MM.1S (cell line): ENCODE measurements around the gene SPSB3.

Experiments used
- DNase-seq: peaks from one replicate; pipeline ENCODE4 v3.0.0-alpha.2; 2015
- H2AFZ ChIP-seq: fragments of 300-600 bp; sonication (generic); 2 replicates; pipeline ENCODE4 v1.6.0; 2016; ENCODE audit warnings: antibody characterized with exemption, low read length
- H3F3A ChIP-seq: fragments of 300-600 bp; sonication (generic); 2 replicates; pipeline ENCODE4 v1.6.1; 2016; ENCODE audit warnings: mild to moderate bottlenecking, antibody characterized with exemption, low read length, moderate library complexity, mixed read lengths; ENCODE audit not compliant: insufficient read depth
- H3K27ac ChIP-seq: fragments of 300-600 bp; sonication (generic); 2 replicates; pipeline ENCODE4 v1.5.1; 2016; ENCODE audit warnings: mild to moderate bottlenecking, low read length
- H3K27me3 ChIP-seq: fragments of 300-600 bp; sonication (generic); replicated peaks from 2 replicates; pipeline ENCODE4 v1.6.0; 2016; ENCODE audit warnings: low read length; ENCODE audit not compliant: insufficient read depth
- H3K36me3 ChIP-seq: fragments of 300-600 bp; sonication (generic); replicated peaks from 2 replicates; pipeline ENCODE4 v1.6.1; 2016; ENCODE audit warnings: mild to moderate bottlenecking, low read length, mixed read lengths; ENCODE audit not compliant: insufficient read depth
- H3K4me1 ChIP-seq: fragments of 300-600 bp; sonication (generic); 2 replicates; pipeline ENCODE4 v1.6.1; 2016; ENCODE audit warnings: low read length, mixed read lengths
- H3K4me2 ChIP-seq: fragments of 300-600 bp; sonication (generic); 2 replicates; pipeline ENCODE4 v1.6.0; 2016; ENCODE audit warnings: low read depth, low read length
- H3K4me3 ChIP-seq: fragments of 300-600 bp; sonication (generic); 2 replicates; pipeline ENCODE4 v1.5.1; 2016; ENCODE audit warnings: low read length, mixed read lengths
- H3K79me2 ChIP-seq: fragments of 300-600 bp; sonication (generic); 2 replicates; pipeline ENCODE4 v1.6.1; 2016; ENCODE audit warnings: mixed run types, low read length, mixed read lengths
- H3K9ac ChIP-seq: fragments of 300-600 bp; sonication (generic); 2 replicates; pipeline ENCODE4 v1.6.1; 2016; ENCODE audit warnings: low read length, mixed read lengths
- H3K9me2 ChIP-seq: fragments of 300-600 bp; sonication (generic); replicated peaks from 2 replicates; pipeline ENCODE4 v1.6.1; 2016; ENCODE audit warnings: mild to moderate bottlenecking, low read length, mixed read lengths; ENCODE audit not compliant: insufficient read depth
- H3K9me3 ChIP-seq: fragments of 300-600 bp; sonication (generic); replicated peaks from 2 replicates; pipeline ENCODE4 v1.6.1; 2016; ENCODE audit warnings: mild to moderate bottlenecking, low read length, mixed read lengths; ENCODE audit not compliant: insufficient read depth
- H4K20me1 ChIP-seq: fragments of 300-600 bp; sonication (generic); 2 replicates; pipeline ENCODE4 v1.6.1; 2016; ENCODE audit warnings: mild to moderate bottlenecking, low read length, moderate library complexity, mixed read lengths; ENCODE audit not compliant: insufficient read depth
- EZH2 ChIP-seq: fragments of 300-600 bp; sonication (generic); optimal IDR thresholded peaks from 2 replicates; pipeline ENCODE3; 2017; ENCODE audit warnings: low read depth, mild to moderate bottlenecking, antibody characterized with exemption, low read length, mixed read lengths
- EZH2phosphoT487 ChIP-seq: fragments of 300-600 bp; sonication (generic); IDR thresholded peaks from 2 replicates; pipeline ENCODE4 v1.6.1; 2018; ENCODE audit warnings: antibody characterized with exemption, low read length
- TF ChIP-seq, protein P1 (sequence below): fragments of 300-600 bp; sonication (generic); IDR thresholded peaks from 2 replicates; pipeline ENCODE4 v1.5.1; 2016; ENCODE audit warnings: antibody characterized with exemption, low read length, mixed read lengths

Gene SPSB3

DNA sequence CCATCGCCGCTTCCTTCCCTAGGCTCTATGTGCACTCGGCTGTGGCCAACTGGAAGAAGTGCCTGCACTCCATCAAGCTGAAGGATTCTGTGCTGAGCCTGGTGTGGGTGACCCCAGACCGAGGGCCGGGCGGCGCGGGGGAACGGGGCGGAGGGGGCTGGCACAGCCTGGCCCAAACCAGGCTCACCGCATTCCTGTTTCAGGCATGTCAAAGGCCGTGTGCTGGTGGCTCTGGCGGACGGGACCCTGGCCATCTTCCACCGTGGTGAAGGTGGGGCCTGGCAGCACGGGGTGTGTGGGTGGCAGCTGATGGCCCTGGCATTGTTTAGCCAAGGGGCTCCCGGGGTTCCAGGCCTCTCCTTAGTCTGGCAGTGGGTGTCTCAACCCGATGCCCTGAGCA lies 15.7 kb downstream of the SPSB3 start:
- Histone ChIP-seq H2AFZ (no peak overlapping the region), H3K36me3 (no peaks in the 10 kb centered on the region), H3K4me3 (no peak overlapping the region), H3K9ac (no peak overlapping the region), H3K9me2 (no peaks in the 10 kb centered on the region), H3K4me1 (no peaks in the 10 kb centered on the region), H3K27ac (no peak overlapping the region), H3F3A (peaks cover under 1% of the 10 kb centered on the region), H3K4me2 (no peak overlapping the region), H3K9me3 (no peaks in the 10 kb centered on the region), H3K79me2 (peaks cover 6% of the 10 kb centered on the region), H4K20me1 (no peaks in the 10 kb centered on the region), H3K27me3 (no peaks in the 10 kb centered on the region)
- DNase-seq, result no peak
- TF ChIP-seq, protein P1, sequence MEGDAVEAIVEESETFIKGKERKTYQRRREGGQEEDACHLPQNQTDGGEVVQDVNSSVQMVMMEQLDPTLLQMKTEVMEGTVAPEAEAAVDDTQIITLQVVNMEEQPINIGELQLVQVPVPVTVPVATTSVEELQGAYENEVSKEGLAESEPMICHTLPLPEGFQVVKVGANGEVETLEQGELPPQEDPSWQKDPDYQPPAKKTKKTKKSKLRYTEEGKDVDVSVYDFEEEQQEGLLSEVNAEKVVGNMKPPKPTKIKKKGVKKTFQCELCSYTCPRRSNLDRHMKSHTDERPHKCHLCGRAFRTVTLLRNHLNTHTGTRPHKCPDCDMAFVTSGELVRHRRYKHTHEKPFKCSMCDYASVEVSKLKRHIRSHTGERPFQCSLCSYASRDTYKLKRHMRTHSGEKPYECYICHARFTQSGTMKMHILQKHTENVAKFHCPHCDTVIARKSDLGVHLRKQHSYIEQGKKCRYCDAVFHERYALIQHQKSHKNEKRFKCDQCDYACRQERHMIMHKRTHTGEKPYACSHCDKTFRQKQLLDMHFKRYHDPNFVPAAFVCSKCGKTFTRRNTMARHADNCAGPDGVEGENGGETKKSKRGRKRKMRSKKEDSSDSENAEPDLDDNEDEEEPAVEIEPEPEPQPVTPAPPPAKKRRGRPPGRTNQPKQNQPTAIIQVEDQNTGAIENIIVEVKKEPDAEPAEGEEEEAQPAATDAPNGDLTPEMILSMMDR, result no peak
- TF ChIP-seq EZH2 (no peak), EZH2phosphoT487 (no peak)

GRCh38 chr16:1766231-1766630 lies 16.1 kb downstream of the SPSB3 start:
- no peak overlapping the region for H3K9ac ChIP-seq
- H3K9me2 ChIP-seq, result no peaks in the 10 kb centered on the region
- no peaks in the 10 kb centered on the region for H3K36me3 ChIP-seq
- H3K79me2 ChIP-seq, result peaks cover 4% of the 10 kb centered on the region
- no peaks in the 10 kb centered on the region for H3F3A ChIP-seq
- H3K27me3 ChIP-seq, result no peaks in the 10 kb centered on the region
- TF ChIP-seq, protein P1, result no peak
- TF ChIP-seq EZH2phosphoT487 (no peak), EZH2 (no peak)
- H3K27ac ChIP-seq, result no peak overlapping the region
- no peak overlapping the region for H2AFZ ChIP-seq
- no peak for DNase-seq
- H3K4me3 ChIP-seq, result no peak overlapping the region
- H4K20me1 ChIP-seq, result no peaks in the 10 kb centered on the region
- H3K4me2 ChIP-seq, result no peak overlapping the region
- H3K9me3 ChIP-seq, result no peaks in the 10 kb centered on the region
- H3K4me1 ChIP-seq, result no peaks in the 10 kb centered on the region

DNA sequence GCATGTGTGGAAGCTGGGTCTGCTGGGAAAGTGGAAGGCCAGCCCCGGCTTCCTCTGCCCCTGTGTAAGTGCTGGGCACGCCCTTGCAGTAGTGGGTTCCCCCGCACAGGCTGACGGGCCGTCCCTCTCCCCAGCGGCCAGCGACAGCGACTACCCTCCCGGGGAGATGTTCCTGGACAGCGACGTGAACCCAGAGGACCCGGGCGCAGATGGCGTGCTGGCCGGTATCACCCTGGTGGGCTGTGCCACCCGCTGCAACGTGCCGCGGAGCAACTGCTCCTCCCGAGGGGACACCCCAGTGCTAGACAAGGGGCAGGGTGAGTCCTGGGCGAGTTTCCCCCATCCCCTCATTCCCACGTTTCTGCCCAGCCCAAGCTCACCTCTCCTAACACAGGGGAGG lies 16.5 kb downstream of the SPSB3 start:
- no peak overlapping the region for H3K27ac ChIP-seq
- no peak overlapping the region for H3K4me2 ChIP-seq
- no peak overlapping the region for H2AFZ ChIP-seq
- no peak overlapping the region for H3K9ac ChIP-seq
- H4K20me1 ChIP-seq, result no peaks in the 10 kb centered on the region
- no peak for DNase-seq
- H3F3A ChIP-seq, result no peaks in the 10 kb centered on the region
- no peaks in the 10 kb centered on the region for H3K27me3 ChIP-seq
- H3K36me3 ChIP-seq, result no peaks in the 10 kb centered on the region
- no peaks in the 10 kb centered on the region for H3K4me1 ChIP-seq
- peaks cover 2% of the 10 kb centered on the region for H3K79me2 ChIP-seq
- H3K9me2 ChIP-seq, result no peaks in the 10 kb centered on the region
- no peaks in the 10 kb centered on the region for H3K9me3 ChIP-seq
- H3K4me3 ChIP-seq, result no peak overlapping the region
- TF ChIP-seq, protein P1, result no peak
- TF ChIP-seq EZH2, result no peak
- TF ChIP-seq EZH2phosphoT487, result no peak
